Adrenal gland (tissue), 5 donors: Measurements from ENCODE around the gene MAP3K19.
"Not testable (repeated sequence)": the region's sequence is repeated elsewhere in the genome, so short reads cannot be mapped to it uniquely, and the experiment has no call there.

Source experiments
- CTCF ChIP-seq, 6 experiments: fragments of 450-650 bp in 4 of 6; fragments of 200-600 bp in 2 of 6; sonication (generic) in 1 of 6; IDR thresholded peaks; 1 replicate in 5 of 6; 2 replicates in 1 of 6; pipeline versions ENCODE4 v1.5.1 to v1.8.0; 2016 to 2021; ENCODE audit warnings: antibody characterized with exemption in 6 of 6, mild to moderate bottlenecking in 2 of 6, moderate library complexity in 1 of 6
- POLR2A ChIP-seq, 2 donors: fragments of 450-650 bp; IDR thresholded peaks; one replicate each; pipeline ENCODE4 v1.6.1; 2017; ENCODE audit warnings: antibody characterized with exemption in 2 of 2, mild to moderate bottlenecking in 2 of 2, moderate library complexity in 1 of 2
- donor health status: DM: no; HTN: no; CAD: no.

- not testable (repeated sequence) for TF ChIP-seq POLR2A, CTCF (IDR thresholded peaks at IDR 0.05)
These were observed 70.1 kb downstream of the MAP3K19 start for GRCh38 chr2:134977104-134977503.
